Testis (tissue), 2 donors: ENCODE results near the gene ERC1.

Experiments
- POLR2A ChIP-seq: fragments of 450-650 bp; IDR thresholded peaks from one replicate; pipeline ENCODE4 v1.6.1; 2017; ENCODE audit warnings: antibody characterized with exemption, mild to moderate bottlenecking, moderate library complexity
- TF ChIP-seq, protein P1 (sequence below), 3 experiments: fragments of 450-650 bp in 2 of 3; fragments of 200-600 bp in 1 of 3; sonication (generic) in 1 of 3; IDR thresholded peaks; one replicate each; pipeline ENCODE4 v1.5.1; 2016 to 2019; ENCODE audit warnings: antibody characterized with exemption in 3 of 3, mild to moderate bottlenecking in 2 of 3, moderate library complexity in 1 of 3

DNA sequence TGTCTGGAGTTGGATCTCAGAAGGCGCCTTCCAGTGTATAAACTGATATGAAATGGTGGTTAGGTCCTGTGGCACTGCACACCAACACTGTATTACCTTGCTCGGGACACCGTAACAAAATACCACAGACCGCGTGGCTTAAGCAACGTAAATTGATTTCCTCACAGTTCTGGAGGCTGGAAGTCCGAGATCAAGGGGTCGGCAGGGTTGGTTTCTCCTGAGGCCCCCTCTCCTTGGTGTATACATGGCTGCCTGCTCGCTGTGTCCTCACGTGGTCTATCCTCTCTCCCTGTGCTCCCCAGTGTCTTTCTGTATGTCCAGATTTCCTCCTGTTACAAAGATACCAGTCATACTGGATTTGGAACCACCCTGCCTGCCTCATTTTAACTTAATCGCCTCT, 475.0 kb downstream of the ERC1 start:
- TF ChIP-seq, protein P1, sequence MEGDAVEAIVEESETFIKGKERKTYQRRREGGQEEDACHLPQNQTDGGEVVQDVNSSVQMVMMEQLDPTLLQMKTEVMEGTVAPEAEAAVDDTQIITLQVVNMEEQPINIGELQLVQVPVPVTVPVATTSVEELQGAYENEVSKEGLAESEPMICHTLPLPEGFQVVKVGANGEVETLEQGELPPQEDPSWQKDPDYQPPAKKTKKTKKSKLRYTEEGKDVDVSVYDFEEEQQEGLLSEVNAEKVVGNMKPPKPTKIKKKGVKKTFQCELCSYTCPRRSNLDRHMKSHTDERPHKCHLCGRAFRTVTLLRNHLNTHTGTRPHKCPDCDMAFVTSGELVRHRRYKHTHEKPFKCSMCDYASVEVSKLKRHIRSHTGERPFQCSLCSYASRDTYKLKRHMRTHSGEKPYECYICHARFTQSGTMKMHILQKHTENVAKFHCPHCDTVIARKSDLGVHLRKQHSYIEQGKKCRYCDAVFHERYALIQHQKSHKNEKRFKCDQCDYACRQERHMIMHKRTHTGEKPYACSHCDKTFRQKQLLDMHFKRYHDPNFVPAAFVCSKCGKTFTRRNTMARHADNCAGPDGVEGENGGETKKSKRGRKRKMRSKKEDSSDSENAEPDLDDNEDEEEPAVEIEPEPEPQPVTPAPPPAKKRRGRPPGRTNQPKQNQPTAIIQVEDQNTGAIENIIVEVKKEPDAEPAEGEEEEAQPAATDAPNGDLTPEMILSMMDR (IDR thresholded peaks at IDR 0.05), result no peak
- no peak for TF ChIP-seq POLR2A
